Stomach (tissue), 9 donors: Measurements from ENCODE around the gene CFAP74. TPM values are rescaled to one million over a fixed set of nuclear protein-coding genes. Genes with fewer than 3 reads are reported as not detected.

Experiments
- DNase-seq, 2 donors: peaks; one replicate each; pipeline versions ENCODE4 v3.0.0 to v3.0.0-alpha.2; 2013 to 2019
- H3K27ac ChIP-seq, 5 donors: fragments of 200-600 bp in 4 of 5; sonication (generic) in 4 of 5; one replicate each; pipeline ENCODE4 v1.5.1; 2013 to 2019; ENCODE audit warnings: mild to moderate bottlenecking in 1 of 5, moderate library complexity in 1 of 5
- H3K27me3 ChIP-seq, 3 donors: fragments of 200-600 bp; sonication (generic); one replicate each; pipeline ENCODE4 v1.5.1; 2017 to 2019; ENCODE audit warnings: mixed run types in 1 of 3
- H3K36me3 ChIP-seq, 4 donors: fragments of 200-600 bp; sonication (generic); 1 replicate in 3 of 4; 2 replicates in 1 of 4; pipeline ENCODE4 v1.5.1; 2016 to 2019
- H3K4me1 ChIP-seq, 4 donors: fragments of 200-600 bp; sonication (generic); one replicate each; pipeline ENCODE4 v1.5.1; 2016 to 2019
- H3K4me3 ChIP-seq, 4 donors: fragments of 200-600 bp; sonication (generic) in 3 of 4; one replicate each; pipeline ENCODE4 v1.5.1; 2016 to 2019; ENCODE audit warnings: mild to moderate bottlenecking in 1 of 4
- H3K9me3 ChIP-seq, 4 donors: fragments of 200-600 bp; sonication (generic); one replicate each; pipeline ENCODE4 v1.5.1; 2016 to 2019
- CTCF ChIP-seq, 7 experiments: fragments of 450-650 bp in 4 of 7; fragments of 200-600 bp in 3 of 7; sonication (generic) in 3 of 7; IDR thresholded peaks; one replicate each; pipeline ENCODE4 v1.5.1; 2016 to 2019; ENCODE audit warnings: antibody characterized with exemption in 7 of 7, control low read depth in 2 of 7, mild to moderate bottlenecking in 1 of 7
- EP300 ChIP-seq: sonication (generic); formaldehyde crosslinking; IDR thresholded peaks from one replicate; pipeline ENCODE4 v1.6.1; 2017; ENCODE audit warnings: antibody characterized with exemption
- POLR2A ChIP-seq, 4 donors: fragments of 450-650 bp; IDR thresholded peaks; one replicate each; pipeline ENCODE4 v1.6.1; 2016; ENCODE audit warnings: antibody characterized with exemption in 4 of 4, control low read depth in 2 of 4, mild to moderate bottlenecking in 1 of 4, moderate library complexity in 1 of 4
- POLR2AphosphoS5 ChIP-seq, 3 donors: sonication (generic); formaldehyde crosslinking; IDR thresholded peaks; one replicate each; pipeline ENCODE4 v1.6.1; 2016; ENCODE audit warnings: antibody characterized with exemption in 3 of 3
- WGBS, 5 donors: extraction: QIAGEN DNeasy Blood & Tissue Kit in 3 of 5; methylation state at CpG; one replicate each; pipeline versions ENCODE4 v1.1.5 to v1.1.7; 2013 to 2018; 5-methylcytosine and 5-hydroxymethylcytosine counted together
- intact Hi-C: fragments of 100-400 bp; cut with DNase I; formaldehyde crosslinking; loops from one replicate; pipeline ENCODE4 v1.15.1; 2023; ENCODE audit warnings: low total_unique reads
- polyA plus RNA-seq, 3 donors: library from polyadenylated mRNA; stranded (reverse); fragments of 200-250 nt; gene quantifications; one replicate each; pipeline ENCODE4 v1.2.3, GENCODE V29; 2013
- total RNA-seq, 5 donors: library from RNA; depleted of rRNA; stranded (reverse); fragments of >200 nt; gene quantifications; one replicate each; pipeline versions ENCODE4 v1.1.0 to v1.2.3, GENCODE V29; 2014 to 2016
- donor health status: healthy with polysubstance abuse.
- donor health status: Bipolar disorder and iron deficiency.
- donor health status: healthy.

The CFAP74 gene
- total and polyA plus RNA-seq, 8 donors, result under 0.01 TPM; not detected in 7

DNA sequence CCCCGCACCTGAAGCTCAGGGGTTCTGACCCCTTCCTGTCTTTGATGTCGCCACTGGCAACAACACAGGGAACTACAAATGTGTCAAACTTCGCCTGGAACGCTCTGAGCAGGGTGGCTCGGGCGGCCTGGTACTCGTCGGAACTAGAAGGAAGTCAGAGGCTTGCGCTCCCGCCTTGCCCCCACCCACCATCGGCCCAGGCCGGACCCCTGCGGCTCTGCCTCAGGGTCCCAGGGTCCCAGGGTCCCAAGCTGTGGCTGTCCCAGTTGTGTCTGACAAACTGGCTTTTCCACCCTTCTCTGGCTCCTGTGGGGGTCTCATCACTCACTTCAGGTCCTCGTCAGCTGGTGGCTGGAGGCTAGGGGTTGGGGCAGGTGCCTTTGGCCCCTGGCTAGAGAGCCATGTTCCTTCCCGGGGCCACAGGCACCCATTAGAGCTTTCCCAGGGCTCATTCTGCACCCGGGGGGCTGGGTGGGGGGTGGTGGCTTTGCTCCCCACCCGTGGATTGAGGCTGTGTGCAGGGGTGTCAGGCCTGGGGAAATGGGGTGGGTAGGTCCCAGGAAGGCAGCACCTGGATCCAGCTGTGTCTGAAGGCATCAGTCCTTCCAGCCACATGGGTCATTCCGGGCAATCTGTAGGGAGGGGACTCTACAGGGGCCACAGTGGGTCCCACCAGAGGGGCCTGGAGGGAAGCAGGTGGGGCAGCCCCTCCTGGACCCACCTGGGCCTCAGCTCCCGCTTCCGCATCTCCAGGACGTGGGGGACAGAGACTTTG, 76.5 kb downstream of the CFAP74 start:
- TF ChIP-seq EP300, result no peak
- no peaks in the 10 kb centered on the region for H3K9me3 ChIP-seq
- intact Hi-C loops, result no loop called here
- DNase-seq, result peak in 1 of 2 donors; percentile 1
- no peaks in the 10 kb centered on the region for H3K36me3 ChIP-seq
- no peaks in the 10 kb centered on the region for H3K4me1 ChIP-seq
- H3K4me3 ChIP-seq, result no peak overlapping the region
- 72 to 81% (median 78%) methylated on average over 15 to 21 of the region's 21 CpGs for WGBS, 5 donors
- no peak overlapping the region for H3K27ac ChIP-seq
- no peaks in the 10 kb centered on the region for H3K27me3 ChIP-seq

- DNase-seq, result peak in 1 of 2 donors; percentile 3
- TF ChIP-seq POLR2A (IDR thresholded peaks at IDR 0.05), result no peak
- TF ChIP-seq POLR2AphosphoS5 (IDR thresholded peaks at IDR 0.05), result no peak
- no peak for TF ChIP-seq CTCF (IDR thresholded peaks at IDR 0.05)
- TF ChIP-seq EP300, result no peak
- H3K27me3 ChIP-seq, result no peaks in the 10 kb centered on the region
- H3K4me3 ChIP-seq, result no peak overlapping the region
- H3K9me3 ChIP-seq, result no peaks in the 10 kb centered on the region
- H3K36me3 ChIP-seq, result no peaks in the 10 kb centered on the region
- H3K4me1 ChIP-seq, result no peaks in the 10 kb centered on the region
- 74 to 85% (median 79%) methylated on average over 19 to 26 of the region's 26 CpGs for WGBS, 5 donors
- no peak overlapping the region for H3K27ac ChIP-seq
- intact Hi-C loops, result no loop called here
Observed at GRCh38 chr1:1926346-1926811, 77.2 kb downstream of the CFAP74 start.

GRCh38 chr1:1925437-1926345, 77.9 kb downstream of the CFAP74 start:
- Histone ChIP-seq H3K4me3 (no peak overlapping the region), H3K9me3 (no peaks in the 10 kb centered on the region), H3K27ac (no peak overlapping the region), H3K36me3 (no peaks in the 10 kb centered on the region), H3K27me3 (no peaks in the 10 kb centered on the region), H3K4me1 (no peaks in the 10 kb centered on the region)
- no peak for DNase-seq
- WGBS, 5 donors, result 77 to 85% (median 81%) methylated on average over 23 to 27 of the region's 27 CpGs
- TF ChIP-seq EP300 (no peak), POLR2AphosphoS5 (IDR thresholded peaks at IDR 0.05) (no peak), POLR2A (IDR thresholded peaks at IDR 0.05) (no peak)
- intact Hi-C loops, result no loop called here

DNA sequence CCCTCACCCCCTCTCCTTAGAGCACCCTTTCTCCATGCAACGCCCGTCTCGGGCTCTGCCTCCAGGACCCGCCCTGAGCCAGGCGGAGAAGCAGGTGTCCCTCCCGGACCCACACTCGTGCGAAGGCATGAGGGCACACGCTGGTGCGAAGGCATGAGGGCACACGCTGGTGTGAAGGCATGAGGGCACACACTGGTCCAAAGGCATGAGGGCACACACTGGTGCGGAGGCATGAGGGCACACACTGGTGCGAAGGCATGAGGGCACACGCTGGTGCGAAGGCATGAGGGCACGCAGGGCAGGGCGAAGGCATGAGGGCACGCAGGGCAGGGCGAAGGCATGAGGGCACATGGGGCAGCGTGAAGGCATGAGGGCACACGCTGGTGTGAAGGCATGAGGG, 78.7 kb downstream of the CFAP74 start:
- no peaks in the 10 kb centered on the region for H3K27me3 ChIP-seq
- 88 to 91% (median 90%) methylated on average over 20 to 21 of the region's 21 CpGs for WGBS, 5 donors

DNA sequence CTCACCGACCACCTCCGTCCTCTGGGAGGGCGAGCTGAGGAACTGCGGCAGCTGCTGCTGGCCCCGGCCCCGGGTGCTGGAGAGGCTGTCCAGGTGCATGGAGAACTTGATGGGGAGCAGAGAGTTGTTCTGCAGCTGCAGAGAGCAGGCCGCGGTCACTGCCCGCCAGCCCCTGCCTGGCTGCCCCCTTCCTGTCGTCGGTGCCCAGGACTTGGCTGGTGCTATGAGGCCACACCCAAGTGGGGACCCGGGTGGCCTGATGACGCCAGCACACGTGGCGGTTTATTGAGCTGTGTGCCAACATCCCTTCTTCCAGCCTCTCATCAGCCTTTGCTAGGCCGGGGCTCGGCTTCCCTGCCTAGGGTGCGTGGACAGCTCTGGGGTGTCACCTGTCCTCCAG, 79.2 kb downstream of the CFAP74 start:
- no peak overlapping the region for H3K4me3 ChIP-seq
- no peaks in the 10 kb centered on the region for H3K36me3 ChIP-seq
- H3K9me3 ChIP-seq, result no peaks in the 10 kb centered on the region
- no peak overlapping the region for H3K27ac ChIP-seq
- DNase-seq, result no peak
- TF ChIP-seq POLR2AphosphoS5 (IDR thresholded peaks at IDR 0.05) (no peak), POLR2A (IDR thresholded peaks at IDR 0.05) (no peak), EP300 (no peak), CTCF (IDR thresholded peaks at IDR 0.05) (no peak)
- WGBS, 5 donors, result 35 to 45% (median 37%) methylated on average over 8 to 18 of the region's 18 CpGs
- peaks cover 0 to 7% (median 3%) of the 10 kb centered on the region in 4 donors for H3K4me1 ChIP-seq
- no peaks in the 10 kb centered on the region for H3K27me3 ChIP-seq
- intact Hi-C loops, result no loop called here

More for the DNA sequence above, 78.7 kb downstream of the CFAP74 start:
- Histone ChIP-seq H3K4me3 (no peak overlapping the region), H3K9me3 (no peaks in the 10 kb centered on the region), H3K27ac (no peak overlapping the region), H3K36me3 (no peaks in the 10 kb centered on the region), H3K4me1 (peaks cover 0 to 2% (median under 1%) of the 10 kb centered on the region in 4 donors)
- TF ChIP-seq POLR2AphosphoS5 (IDR thresholded peaks at IDR 0.05), result no peak
- no peak for TF ChIP-seq EP300
- no peak for TF ChIP-seq POLR2A (IDR thresholded peaks at IDR 0.05)
- DNase-seq, result no peak
- intact Hi-C loops, result no loop called here
